HuH-7.5 (cell line): ENCODE measurements around the gene TGFBI.

Experiments
- DNase-seq: peaks from one replicate; pipeline ENCODE4 v3.0.0; 2011; ENCODE audit warnings: low spot score

TGFBI gene

GRCh38 chr5:136066661-136067271 lies 38.0 kb downstream of the TGFBI start:
- no peak for DNase-seq

GRCh38 chr5:136067422-136067821 lies 38.6 kb downstream of the TGFBI start:
- no peak for DNase-seq

- DNase-seq: no peak
These were observed 41.9 kb downstream of the TGFBI start for GRCh38 chr5:136070486-136071285.

GRCh38 chr5:136073714-136074529 lies 45.1 kb downstream of the TGFBI start:
- DNase-seq: no peak

- no peak for DNase-seq
These were observed 46.7 kb downstream of the TGFBI start for GRCh38 chr5:136075466-136075891.

- no peak for DNase-seq
These were observed 47.3 kb downstream of the TGFBI start for GRCh38 chr5:136076067-136076466.

- DNase-seq: no peak
These were observed 48.2 kb downstream of the TGFBI start for GRCh38 chr5:136076881-136077445.

GRCh38 chr5:136079195-136079985 lies 50.6 kb downstream of the TGFBI start:
- DNase-seq: no peak

GRCh38 chr5:136080113-136080482 lies 51.3 kb downstream of the TGFBI start:
- DNase-seq: no peak

GRCh38 chr5:136080483-136081216 lies 51.9 kb downstream of the TGFBI start:
- DNase-seq: peak; percentile 64

- DNase-seq: no peak
These were observed 52.4 kb downstream of the TGFBI start for GRCh38 chr5:136081217-136081591.

- peak; percentile 42 for DNase-seq
These were observed 53.8 kb downstream of the TGFBI start for GRCh38 chr5:136082390-136083193.

- no peak for DNase-seq
These were observed 55.9 kb downstream of the TGFBI start for GRCh38 chr5:136084698-136085097.

- no peak for DNase-seq
These were observed 58.2 kb downstream of the TGFBI start for GRCh38 chr5:136086783-136087566.

- no peak for DNase-seq
These were observed 59.4 kb downstream of the TGFBI start for GRCh38 chr5:136087961-136088871.

GRCh38 chr5:136089791-136090190 lies 61.0 kb downstream of the TGFBI start:
- no peak for DNase-seq

GRCh38 chr5:136090319-136090718 lies 61.5 kb downstream of the TGFBI start:
- DNase-seq: no peak

- peak; percentile 28 for DNase-seq
These were observed 65.6 kb downstream of the TGFBI start for GRCh38 chr5:136094189-136094912.
